ENCODE data around the gene ATP5ME.
"Not testable (repeated sequence)": the region's sequence is repeated elsewhere in the genome, so short reads cannot be mapped to it uniquely, and the experiment has no call there.

The ATP5ME gene

DNA sequence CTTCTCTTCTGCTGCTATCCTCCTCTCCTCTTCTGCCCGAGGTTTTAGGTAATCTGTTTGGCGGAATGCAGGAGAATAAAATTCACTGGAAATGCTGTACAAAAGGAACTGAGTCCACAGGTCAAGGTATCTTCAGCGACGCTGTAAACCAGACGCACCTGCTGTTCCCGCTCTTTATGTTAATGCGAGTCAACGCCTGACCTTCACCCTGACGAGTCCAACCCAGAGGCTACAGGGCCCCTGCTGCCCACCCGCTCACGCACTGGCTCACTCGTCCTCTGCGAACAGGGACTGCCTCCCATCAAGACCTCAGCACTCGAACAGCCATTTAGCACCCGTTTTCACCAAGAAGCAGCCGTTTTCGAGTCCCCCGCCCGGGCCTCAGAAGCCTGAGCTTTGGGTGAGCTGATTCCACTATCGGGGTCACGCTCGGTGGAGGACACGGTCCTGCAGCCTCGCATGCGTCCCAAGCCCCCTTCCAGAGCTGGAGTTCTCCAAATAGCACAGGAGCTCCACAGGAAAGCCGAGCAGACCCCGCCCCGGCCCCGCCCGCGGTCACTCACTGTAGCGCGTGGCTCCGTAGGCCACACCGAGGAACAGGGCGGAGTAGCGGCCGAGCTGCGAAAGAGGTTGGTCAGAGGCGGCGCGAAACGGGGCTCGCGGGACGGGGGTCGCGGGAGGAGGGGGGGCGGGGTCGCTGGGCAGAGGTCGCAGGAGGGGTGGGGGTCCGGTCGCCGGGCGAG is 556 bp downstream of the ATP5ME start:
- DNase-seq (ENCODE audit: insufficient read length, low spot score) (no peak), FAIRE-seq (no peak)

DNA sequence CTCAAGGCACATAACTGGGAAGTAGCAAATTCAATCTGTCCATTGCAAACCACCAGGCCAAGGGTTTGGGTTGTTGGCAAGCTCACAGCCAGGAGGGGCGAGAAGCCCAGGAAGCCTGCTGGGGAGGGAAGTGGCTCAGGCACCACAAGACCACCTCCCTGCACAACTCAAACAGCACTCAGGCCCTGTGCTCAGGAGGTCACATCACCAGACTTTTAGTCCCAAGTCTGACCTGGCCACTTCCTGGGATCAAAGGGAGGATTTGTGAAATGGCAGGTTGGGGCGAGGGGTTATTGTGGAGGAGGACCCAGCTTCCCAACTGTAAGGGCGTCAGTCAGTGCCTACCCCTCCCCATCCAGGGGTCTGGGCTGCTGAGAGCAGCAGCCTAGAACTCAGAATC is 2.3 kb downstream of the ATP5ME start:
- FAIRE-seq: no peak

DNA sequence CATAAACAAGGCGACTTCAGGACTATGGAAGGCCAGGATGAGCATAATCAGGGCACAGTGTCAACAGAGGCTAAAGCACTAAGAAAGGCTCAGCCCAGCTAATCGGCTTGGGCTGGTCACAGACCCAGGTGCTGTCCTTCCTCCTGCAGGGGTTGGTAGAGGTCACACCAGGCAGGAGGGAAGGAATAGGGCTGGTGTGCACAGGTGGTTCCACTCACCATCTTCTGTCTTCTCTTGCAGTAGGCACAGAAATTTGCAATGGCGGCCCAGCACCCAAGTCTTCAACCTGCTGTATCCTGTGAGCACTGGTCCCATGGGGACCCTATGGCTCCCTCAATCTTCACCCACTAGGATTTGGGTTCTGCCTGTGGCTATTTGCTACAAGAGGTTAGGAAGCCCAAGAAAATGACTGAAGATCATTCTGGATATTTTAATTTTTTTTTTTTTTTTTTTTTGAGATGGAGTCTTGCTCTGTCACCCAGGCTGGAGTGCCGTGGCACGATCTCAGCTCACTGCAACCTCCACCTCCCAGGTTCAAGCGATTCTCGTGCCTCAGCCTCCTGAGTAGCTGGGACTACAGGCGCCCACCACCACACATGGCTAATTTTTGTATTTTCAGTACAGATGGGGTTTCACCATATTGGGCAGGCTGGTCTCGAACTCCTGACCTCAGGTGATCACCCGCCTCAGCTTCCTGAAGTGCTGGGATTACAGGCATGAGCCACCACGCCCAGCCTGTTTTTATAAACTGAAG is 4.1 kb downstream of the ATP5ME start:
- not testable (repeated sequence) for DNase-seq (ENCODE audit: insufficient read length, low spot score); FAIRE-seq

More for the DNA sequence above, 2.3 kb downstream of the ATP5ME start:
- DNase-seq (ENCODE audit: insufficient read length, low spot score): no peak

DNA sequence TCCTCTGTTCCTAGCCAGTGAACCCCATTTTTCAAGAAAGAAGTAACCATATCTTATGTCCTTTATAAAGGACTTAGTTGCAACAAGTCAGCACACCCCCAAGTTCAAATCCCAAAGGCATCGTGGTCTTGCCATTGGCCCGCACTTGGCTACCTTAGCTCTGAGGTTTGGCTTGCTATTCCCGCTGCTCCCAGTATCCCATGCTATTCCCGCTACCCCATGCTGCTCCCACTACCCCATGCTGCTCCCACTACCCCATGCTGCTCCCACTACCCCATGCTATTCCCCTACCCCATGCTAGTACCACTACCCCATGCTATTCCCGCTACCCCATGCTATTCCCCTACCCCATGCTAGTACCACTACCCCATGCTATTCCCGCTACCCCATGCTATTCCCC is 5.9 kb downstream of the ATP5ME start:
- not testable (repeated sequence) for DNase-seq (ENCODE audit: insufficient read length, low spot score); FAIRE-seq

DNA sequence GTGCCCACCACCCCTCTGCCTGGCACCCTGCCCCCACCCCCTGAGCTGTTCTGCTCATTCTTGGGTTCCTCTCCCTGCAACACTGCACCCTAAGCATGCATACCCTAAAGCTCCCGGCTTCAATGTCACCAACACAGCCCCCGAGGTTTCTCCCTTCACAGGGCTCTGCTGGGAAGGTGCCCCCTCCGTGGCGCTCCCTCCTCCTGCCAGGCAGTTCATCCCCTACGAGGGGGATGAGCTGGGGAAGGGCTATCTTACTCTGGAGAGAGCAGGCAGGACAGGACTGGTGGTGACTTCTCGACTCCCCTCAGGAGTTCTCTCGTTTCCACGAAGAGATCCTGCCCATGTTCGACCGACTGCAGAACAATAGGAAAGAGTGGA is 6.5 kb downstream of the ATP5ME start:
- FAIRE-seq: no peak
- DNase-seq (ENCODE audit: insufficient read length, low spot score): no peak

DNA sequence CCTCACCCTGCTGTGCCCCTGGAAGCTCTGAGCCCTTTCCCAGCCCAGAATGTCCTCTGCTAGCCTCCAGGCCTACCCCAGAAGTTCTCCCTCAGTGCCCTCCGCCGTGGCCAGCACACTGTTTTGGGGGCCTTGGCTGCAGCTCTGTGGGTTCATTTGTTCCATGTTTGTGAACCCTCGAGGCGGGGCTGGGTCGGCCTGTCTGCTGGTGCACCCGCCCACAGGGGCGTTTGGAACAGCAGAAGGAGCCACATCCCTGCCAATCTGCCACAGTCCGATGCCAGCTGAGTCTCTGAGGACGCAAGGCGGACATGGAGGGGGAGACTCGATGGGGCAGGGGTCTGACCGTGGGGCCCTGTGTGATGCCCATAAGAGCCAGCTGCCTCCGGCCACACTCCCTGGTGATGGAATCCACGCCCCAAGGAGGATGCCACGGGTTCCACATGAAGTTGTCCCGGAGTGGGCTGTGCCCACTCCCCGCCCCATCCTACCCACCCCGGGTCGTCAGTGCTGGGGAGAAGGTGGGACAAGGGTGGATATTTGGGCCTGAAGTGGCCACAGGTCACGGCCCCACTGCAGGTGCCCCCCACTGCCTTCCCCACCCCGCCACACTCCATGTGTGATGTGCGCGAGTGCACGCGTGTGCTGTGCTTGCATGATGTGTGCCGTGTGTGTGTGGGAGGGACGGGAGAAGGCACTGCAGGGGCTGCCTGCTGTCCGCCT is 7.1 kb downstream of the ATP5ME start:
- DNase-seq (ENCODE audit: insufficient read length, low spot score) (no peak), FAIRE-seq (no peak)

DNA sequence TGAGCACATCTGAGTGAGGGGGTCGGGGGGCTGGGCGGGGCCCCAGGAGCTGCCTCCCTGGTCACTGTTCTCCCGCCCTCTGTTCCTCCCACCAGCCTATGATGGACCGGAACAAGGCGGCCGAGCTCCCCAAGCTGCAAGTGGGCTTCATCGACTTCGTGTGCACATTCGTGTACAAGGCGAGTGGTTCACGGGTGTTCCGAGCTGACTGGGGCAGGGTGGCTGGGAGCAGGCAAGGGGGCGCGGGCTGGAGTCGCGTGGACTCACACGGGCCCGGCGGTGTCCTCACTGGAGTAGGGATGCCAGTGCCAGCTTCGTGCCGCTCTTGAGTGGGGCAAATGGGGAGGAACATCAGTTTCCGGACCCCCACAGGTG is 7.7 kb downstream of the ATP5ME start:
- DNase-seq (ENCODE audit: insufficient read length, low spot score) (no peak), FAIRE-seq (no peak)

DNA sequence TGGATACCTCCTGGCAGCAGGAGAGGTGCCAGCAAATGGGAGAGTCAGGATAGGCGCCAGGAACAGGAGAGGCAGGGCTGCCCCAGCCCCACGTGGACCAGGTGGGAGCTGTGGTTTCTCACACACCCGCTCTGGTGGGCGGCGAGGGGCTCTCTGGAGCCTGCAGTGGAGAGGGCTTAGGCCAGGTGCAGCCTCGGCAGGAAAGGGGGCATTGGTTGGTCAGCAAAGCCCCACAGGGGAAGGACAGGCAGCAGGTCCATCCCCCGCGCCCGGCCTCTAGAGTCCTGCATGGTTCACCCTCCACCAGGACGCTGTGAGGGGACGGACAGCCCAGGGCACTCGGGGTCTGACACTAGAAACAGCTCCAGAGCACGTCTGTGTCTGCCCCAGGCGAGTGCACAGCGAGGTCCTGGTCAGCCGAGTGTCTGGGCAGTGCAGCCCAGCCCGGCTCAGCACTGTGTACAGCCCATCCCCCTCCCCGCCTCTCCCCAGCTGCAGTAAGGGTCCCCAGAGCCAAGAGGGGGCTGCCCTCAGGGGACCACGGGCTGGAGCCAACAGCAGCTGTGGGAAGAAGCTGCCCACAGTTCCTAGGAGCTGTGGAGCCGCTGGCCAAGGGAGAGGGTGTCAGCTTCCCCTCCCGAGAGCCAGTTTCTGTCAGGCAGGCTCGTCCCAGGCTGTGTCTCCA is 8.2 kb downstream of the ATP5ME start:
- no peak for FAIRE-seq
- no peak for DNase-seq (ENCODE audit: insufficient read length, low spot score)

DNA sequence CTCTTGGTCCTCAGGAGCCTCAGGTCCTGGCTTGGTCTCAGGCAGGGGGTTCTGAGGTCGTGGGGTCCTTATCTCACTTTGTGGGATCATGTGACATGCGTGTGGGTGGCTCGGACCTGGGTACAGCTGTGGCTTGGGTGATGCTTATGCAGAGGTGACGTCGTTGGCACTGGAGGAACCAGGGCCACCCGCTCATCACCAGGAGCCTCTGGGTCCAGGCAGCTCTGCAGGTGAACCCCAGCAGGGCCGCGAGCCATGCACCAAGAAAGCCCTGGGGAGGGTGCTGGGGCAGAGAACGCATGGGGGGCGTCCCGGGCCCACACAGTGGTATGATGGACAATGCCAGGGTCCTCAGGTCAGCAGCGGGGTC is 8.7 kb downstream of the ATP5ME start:
- DNase-seq (ENCODE audit: insufficient read length, low spot score) (no peak), FAIRE-seq (no peak)

DNA sequence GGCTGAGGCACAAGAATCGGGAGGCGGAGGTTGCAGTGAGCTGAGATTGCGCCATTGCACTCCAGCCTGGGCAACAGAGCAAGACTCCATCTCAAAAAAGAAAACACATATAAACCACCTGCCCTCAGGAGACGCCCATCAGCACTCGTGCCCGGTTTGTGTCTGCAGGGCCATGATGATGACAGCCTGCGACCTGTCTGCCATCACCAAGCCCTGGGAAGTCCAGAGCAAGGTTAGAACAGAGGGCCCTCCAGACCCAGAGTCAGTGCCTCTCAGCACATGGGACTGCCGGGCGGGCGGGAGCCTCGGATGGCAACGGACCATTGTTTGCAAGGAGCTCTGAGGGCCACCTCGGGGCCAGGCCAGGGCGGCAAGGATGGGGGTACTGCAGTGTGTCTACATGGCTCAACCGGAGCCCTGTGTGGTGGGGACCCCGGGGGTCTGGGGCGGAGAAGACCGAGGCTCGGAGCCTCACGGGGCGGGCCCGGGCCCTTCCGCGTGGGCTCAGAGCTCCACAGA is 9.3 kb downstream of the ATP5ME start:
- DNase-seq (ENCODE audit: insufficient read length, low spot score) (no peak), FAIRE-seq (no peak)

DNA sequence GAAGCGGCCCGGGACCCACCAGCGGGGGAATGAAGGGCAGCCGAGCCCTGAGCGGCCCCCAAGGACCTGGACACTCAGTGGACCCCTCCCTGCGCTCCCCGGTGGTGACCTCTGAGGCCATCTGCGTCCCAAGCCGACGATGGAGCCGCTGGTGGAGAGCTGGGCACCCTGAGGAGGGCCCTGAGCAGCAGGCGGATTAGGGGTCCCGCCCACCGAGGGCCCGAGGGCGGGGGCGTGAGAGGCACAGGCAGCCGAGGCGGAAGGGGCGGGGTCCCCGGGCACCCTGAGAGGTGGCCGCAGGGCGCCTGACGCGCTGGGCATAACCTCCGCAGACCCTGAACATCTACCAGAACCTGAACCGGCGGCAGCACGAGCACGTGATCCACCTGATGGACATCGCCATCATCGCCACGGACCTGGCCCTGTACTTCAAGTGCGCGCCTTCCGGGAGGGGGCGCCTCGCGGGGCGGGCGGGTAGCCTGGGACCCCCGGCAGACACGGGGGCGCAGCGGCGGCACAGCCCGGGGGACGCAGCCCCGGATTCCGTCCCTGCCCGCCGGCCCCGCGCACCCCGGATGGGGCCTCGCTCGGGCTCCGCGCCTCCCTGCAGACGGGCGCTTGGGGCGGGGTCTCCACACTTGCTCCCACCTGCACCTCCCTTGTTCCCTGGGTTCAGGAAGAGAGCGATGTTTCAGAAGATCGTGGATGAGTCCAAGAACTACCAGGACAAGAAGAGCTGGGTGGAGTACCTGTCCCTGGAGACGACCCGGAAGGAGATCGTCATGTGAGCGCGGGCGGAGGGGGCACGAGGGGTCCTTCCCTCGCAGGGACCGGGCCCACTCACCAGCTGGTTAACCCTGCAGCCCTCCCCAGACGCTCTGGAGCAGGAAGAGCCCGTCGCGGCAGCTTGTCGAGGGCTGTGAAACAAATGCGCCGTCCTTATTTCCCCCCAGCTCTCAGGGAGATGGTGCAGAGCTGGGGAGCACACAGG is 10.3 kb downstream of the ATP5ME start:
- DNase-seq (ENCODE audit: insufficient read length, low spot score) (no peak), FAIRE-seq (no peak)

DNA sequence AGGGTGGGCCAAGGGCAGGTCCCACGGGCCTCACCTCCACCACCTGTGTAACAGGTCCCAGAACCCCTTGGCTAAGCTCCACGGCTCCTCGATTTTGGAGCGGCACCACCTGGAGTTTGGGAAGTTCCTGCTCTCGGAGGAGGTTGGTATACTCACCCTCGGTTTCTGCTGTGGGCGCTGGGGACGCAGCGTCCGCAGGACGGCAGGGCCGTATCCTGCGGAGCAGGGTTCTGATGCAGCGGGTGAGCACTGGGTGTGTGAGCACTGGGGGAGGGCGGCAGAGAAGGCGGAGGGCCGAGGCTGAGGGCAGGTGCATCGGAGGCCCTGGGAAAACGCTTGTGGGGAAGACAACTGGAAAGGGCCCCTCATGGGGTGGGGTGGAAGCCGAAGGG is 11.0 kb downstream of the ATP5ME start:
- no peak for FAIRE-seq
- no peak for DNase-seq (ENCODE audit: insufficient read length, low spot score)

DNA sequence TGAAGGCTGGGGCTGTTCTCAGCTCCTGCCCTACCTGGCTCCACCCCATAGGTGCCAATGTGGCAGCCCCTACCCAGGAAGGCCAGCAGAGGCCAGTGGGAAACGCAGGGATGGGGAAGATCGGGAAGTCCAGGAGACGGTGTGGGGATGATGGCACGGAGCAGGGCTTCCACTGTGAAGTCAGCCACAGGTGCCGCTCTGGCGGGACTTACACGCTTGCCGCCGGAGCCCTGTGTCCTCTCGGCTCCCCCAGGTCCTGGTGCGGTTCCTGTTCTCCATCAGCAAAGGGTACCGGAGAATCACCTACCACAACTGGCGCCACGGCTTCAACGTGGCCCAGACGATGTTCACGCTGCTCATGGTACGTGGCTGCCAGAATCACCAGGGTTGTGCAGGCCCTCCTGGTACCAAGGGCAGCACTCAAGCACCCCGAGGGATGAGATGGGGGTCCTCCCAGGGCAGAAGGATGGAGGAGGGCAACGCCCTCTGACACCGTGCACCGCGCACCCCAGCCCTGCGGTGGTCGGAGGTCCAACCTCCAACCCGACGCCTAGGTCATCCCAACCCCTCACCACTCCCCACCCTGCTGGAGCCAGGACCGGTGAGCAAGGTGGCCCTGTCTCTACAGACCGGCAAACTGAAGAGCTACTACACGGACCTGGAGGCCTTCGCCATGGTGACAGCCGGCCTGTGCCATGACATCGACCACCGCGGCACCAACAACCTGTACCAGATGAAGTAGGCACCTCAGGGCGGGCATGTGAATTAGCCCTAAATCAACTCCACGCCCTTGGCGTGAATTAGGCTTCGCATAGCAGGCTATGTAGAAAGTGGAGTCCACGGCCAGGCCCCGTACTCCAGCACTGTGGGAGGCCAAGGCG is 12.0 kb downstream of the ATP5ME start:
- FAIRE-seq (no peak), DNase-seq (ENCODE audit: insufficient read length, low spot score) (no peak)

DNA sequence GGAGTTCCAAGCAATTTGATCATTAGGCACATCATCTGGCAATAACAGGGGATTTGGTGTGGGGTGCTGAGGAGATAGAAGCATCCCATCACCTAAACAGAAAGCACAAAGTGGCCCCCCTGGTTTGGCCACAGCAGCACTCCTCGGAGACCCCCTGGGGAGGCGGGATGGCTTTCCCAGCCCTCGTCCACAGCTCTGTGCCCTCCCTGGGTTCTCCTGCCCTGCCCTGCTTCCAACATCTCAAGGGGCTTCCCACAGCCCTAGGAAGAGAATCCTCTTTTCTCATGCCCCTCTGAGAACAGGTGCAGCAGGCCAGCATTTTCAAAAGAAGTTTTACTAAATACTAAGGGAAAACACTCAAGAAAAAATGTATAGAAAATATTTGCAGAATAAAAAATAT is 12.8 kb downstream of the ATP5ME start:
- no peak for FAIRE-seq
- DNase-seq (ENCODE audit: insufficient read length, low spot score): no peak

DNA sequence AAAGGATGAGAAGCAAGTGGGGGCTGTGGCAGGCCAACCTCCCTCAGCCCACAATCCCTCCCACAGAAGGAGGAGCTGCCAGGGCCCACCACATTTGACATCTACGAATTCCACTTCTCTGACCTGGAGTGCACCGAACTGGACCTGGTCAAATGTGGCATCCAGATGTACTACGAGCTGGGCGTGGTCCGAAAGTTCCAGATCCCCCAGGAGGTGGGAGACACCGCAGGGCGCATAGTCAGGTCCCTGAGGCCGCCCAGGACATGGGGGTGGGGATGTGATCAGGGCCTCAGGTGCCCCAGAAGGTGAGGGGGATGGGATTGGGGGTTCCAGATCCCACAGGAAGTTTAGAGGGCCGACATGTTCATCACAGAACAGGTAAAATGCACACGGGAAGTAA is 13.7 kb downstream of the ATP5ME start:
- FAIRE-seq: no peak
- DNase-seq (ENCODE audit: insufficient read length, low spot score): no peak

DNA sequence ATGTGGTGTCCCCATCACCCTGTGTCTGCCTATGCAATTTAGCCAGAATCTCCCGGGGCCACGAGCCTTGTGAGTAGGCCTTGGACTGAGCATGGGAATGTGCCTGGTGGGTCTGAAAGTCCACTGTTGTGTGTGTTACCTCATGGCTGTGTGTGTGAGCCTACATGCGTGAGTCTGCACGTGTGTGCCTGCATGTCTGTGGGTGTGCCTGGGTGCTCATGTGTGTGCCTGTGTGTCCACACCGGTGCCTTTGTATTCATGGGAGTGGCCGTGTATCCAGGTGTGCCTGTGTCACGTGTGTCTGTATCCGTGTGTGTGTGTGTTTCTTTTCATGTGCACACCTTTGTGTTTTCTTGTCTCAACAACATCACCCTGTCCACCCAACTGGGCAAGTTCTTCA is 14.2 kb downstream of the ATP5ME start:
- DNase-seq (ENCODE audit: insufficient read length, low spot score): no peak
- FAIRE-seq: no peak

DNA sequence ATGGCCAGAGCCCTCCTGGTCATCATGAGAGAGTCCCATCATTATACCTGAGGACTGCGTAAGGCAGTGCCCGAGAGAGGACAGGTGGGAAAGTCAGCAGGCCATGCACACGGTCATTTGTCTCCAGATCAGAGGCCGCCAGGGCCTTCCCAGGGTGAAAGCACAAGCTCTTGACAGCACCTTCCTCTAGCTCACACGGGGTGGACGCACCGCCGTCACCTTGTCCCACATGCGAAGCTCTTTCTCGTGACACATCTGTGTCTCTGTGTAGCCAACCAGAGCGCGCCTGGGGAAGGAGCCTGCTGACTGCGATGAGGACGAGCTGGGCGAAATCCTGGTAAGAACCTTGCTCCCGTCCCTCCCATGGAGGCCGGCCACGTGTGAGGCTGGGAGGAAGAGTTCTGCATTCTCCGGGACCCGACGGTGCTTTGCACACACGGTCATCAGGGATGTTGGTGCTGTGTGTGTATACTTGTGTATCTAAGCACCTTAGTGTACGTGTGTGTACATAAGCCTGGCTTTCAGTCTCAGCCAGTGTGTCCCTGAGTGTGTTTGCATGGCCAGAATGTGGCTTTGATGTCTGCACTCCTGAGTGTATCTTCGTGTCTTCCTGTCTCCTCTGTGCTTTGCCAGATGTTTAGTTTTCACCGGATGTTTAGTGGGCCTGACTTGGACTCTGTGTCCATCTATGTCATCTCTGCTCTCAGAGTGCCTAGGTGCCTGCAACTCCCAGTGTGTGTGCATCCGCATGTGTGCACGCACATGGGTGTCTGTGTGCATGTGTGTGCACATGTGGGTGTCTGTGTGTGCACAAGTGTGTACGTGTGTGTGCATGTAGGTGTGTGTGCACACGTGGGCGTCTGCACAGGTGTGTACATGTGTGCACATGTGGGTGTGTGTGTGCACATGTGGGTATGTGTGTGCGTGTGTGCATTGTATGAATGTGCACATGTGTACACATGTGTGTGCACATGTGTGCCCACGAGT is 15.1 kb downstream of the ATP5ME start:
- DNase-seq (ENCODE audit: insufficient read length, low spot score): no peak
- FAIRE-seq: peak; percentile 91

Measured in HTR-8/SVneo (cell line).